Measurements from ENCODE around the gene ADAMTSL2.
"Not testable (repeated sequence)": the region's sequence is repeated elsewhere in the genome, so short reads cannot be mapped to it uniquely, and the experiment has no call there.

ADAMTSL2 gene

DNA sequence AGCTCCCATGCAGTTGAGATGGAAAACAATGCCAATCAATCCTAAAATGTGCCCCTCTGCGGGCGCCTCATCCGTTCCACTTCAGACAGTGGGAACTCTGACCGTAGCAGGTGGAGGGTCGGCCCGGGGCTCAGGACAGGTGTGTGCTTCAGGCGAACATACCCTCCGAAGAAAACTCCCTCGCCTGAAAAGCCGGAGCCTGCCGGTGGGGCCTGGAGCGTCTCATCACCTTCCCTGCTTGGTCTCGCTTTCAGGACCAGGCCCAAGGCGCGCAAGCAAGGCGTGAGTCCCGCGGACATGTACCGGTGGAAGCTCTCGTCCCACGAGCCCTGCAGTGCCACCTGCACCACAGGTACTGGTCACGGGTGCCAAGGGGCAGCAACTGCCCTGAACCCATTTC, 26.4 kb downstream of the ADAMTSL2 start:
- no peak for DNase-seq

GRCh38 chr9:133561976-133562554, 27.6 kb downstream of the ADAMTSL2 start:
- DNase-seq = no peak

DNA sequence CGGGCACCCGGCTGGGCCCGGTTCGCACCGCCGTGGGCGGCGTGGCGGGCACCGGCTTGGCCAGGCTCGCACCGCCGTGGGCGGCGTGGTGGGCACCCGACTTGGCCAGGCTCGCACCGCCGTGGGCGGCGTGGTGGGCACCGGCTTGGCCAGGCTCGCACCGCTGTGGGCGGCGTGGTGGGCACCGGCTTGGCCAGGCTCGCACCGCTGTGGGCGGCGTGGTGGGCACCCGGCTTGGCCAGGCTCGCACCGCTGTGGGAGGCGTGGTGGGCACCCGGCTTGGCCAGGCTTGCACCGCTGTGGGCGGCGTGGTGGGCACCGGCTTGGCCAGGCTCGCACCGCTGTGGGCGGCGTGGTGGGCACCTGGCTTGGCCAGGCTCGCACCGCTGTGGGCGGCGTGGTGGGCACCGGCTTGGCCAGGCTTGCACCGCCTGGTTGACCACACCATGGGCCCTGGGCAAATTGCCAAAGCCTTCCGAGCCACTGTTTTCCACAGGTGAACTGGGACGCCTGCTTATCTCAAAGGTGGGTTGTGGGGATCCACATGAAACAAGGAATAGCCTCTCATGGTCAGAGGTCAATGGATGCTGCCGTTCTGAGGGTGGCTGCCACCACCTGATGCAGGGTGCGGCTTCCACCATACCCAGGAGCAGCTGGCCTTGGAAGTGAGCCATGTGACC, 28.2 kb downstream of the ADAMTSL2 start:
- DNase-seq = no peak

DNA sequence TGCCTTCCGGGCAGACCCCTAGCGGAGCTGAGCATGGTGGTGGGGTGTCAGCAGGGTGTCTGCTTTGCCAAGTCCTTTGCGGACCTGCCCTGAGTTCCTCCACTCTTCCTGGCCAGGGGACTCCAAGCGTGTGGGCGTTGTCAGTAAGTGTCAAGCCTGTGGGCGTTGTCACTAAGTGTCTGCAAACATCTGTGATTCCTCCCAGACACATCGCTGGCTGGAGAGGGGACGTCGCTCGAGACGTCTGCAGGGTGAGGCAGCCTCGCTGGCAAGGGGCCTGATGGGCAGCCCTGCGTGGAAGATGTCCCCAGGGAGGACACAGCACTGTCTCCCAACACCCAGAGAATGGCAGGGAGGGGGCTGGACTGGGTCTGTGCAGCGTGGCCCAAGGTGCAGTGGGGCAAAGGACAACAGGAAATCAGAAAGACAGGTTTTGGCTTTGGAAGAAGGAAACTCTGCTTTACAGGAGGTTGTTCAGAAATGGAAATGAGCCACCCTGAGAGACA, 28.8 kb downstream of the ADAMTSL2 start:
- DNase-seq = peak; percentile 4

GRCh38 chr9:133563814-133564213, 29.3 kb downstream of the ADAMTSL2 start:
- DNase-seq = not testable (repeated sequence)

DNA sequence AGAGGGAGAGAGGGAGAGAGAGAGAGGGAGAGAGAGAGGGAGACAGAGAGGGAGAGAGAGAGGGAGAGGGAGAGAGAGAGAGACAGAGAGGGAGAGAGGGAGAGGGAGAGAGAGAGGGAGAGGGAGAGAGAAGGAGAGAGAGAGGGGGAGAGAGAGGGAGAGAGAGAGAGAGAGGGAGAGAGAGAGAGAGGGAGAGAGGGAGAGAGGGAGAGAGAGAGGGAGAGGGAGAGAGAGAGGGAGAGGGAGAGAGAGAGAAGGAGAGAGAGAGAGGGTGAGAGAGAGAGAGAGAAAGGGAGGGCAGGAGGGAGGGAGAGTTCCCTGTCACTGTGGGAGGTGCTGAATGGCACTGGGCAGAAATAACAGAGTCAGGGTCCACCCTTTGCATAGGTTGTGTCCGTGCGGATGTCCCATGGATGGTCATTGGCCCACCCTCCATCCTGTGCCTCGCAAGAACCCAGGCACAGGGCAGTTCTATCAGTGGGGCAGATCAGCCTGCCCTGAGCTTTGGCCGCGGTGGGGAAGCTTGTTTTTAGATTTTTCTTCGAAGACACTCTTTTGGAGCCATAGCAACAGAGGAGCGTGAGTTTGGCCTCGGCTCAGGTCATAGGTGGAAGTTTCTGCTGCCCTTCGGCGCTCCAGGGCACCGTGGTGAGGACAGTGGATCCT, 30.1 kb downstream of the ADAMTSL2 start:
- DNase-seq = no peak

DNA sequence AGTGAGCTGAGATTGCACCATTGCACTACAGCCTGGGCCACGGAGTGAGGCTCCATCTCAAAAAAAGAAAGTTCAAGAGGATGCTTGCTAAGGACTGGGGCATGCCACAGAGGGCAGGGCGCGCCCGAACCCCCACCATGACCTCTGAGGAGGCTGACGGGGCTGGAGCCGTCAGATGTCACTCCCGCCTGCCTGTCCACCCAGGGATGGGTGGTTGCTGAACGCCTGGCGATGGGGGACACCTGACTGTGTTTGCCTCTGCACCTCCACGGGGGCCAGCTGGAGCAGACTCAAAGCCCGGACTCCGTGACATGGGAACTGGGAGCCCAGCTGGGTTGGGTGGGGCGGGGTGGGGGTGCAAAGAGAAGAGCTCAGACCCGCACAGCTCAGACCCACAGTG, 31.9 kb downstream of the ADAMTSL2 start:
- no peak for DNase-seq

DNA sequence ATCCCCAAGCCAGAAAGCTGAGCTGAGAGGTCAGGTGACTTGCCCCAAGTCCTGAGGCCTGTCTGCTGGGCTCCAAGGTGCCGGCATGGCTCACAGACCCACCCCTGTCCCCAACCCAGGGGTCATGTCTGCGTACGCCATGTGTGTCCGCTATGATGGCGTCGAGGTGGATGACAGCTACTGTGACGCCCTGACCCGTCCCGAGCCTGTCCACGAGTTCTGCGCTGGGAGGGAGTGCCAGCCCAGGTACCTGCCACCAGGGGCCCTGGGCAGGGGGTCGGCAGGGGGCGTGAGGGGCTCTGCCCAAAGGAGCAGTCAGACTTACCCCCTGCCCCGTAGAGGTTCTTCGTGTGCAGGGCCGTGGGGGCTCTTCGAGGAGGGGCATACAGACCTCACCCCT, 32.3 kb downstream of the ADAMTSL2 start:
- DNase-seq = no peak

DNA sequence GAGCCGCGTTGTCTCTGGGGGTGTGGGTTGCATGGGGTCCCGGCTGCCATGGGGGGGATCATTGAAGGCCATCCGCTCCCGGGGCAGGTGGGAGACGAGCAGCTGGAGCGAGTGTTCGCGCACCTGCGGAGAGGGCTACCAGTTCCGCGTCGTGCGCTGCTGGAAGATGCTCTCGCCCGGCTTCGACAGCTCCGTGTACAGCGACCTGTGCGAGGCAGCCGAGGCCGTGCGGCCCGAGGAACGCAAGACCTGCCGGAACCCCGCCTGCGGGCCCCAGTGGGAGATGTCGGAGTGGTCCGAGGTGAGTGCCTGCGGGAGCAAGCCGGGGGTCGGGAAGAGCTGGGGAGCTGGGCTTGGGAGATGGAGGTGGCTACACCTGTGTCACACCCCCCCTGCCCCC, 33.7 kb downstream of the ADAMTSL2 start:
- DNase-seq = no peak

DNA sequence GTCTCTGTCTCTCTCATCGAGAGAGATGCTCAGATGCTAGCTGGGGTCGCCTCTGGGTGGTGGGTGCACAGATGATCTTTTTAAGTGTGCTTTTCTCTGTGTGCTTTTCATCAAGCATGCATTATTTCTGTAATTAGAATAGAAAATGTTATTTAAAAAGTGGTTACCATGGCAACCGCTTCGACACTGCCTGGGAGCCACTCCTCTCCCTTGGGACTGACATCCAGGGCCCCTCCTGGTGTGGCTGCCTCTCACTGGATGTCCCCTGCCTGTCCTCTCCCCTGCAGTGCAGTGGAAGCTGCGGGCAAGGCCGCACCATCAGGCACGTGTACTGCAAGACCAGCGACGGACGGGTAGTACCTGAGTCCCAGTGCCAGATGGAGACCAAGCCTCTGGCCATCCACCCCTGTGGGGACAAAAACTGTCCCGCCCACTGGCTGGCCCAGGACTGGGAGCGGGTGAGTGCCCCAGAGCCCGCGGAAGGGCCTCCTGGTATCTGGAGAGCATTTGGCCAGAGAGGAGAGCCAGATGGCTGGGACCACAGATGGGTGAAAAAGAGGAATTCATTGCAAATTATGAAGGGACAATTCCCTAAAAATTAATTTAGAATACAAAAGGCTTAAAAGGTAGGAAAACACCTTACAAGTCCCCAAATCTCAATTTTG, 34.7 kb downstream of the ADAMTSL2 start:
- no peak for DNase-seq

- no peak for DNase-seq
These were observed 35.6 kb downstream of the ADAMTSL2 start for GRCh38 chr9:133569891-133570690.

- no peak for DNase-seq
These were observed 36.2 kb downstream of the ADAMTSL2 start for GRCh38 chr9:133570691-133571080.

GRCh38 chr9:133571391-133571890, 36.9 kb downstream of the ADAMTSL2 start:
- DNase-seq = no peak

- no peak for DNase-seq
These were observed 37.5 kb downstream of the ADAMTSL2 start for GRCh38 chr9:133571896-133572595.

DNA sequence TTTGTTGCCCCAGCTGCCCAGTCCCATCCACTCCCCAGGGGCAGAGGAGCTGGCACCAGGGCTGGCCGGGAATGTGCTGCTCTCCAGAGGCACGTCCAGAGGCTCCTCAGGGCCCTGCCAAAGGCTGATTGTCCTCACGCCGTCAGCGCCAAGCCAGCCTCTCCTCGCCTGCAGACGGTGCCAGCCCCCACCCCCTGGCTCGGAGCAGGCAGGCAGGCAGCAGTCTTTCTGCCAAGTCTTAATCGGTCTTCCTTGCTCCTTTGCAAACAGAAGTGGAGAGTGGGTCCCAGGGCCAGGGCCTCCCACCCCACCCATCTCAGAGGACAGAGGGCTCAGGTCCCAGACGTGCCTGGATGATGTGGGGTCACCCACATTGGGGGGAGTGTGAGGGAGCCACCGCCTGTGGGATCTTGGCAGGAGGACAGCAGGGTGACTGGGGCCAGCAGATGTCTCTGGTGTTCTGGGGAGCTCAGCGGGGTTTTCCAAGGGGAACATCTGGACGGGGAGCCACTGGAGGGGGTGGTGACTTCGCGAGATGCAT, 38.4 kb downstream of the ADAMTSL2 start:
- DNase-seq = no peak

DNA sequence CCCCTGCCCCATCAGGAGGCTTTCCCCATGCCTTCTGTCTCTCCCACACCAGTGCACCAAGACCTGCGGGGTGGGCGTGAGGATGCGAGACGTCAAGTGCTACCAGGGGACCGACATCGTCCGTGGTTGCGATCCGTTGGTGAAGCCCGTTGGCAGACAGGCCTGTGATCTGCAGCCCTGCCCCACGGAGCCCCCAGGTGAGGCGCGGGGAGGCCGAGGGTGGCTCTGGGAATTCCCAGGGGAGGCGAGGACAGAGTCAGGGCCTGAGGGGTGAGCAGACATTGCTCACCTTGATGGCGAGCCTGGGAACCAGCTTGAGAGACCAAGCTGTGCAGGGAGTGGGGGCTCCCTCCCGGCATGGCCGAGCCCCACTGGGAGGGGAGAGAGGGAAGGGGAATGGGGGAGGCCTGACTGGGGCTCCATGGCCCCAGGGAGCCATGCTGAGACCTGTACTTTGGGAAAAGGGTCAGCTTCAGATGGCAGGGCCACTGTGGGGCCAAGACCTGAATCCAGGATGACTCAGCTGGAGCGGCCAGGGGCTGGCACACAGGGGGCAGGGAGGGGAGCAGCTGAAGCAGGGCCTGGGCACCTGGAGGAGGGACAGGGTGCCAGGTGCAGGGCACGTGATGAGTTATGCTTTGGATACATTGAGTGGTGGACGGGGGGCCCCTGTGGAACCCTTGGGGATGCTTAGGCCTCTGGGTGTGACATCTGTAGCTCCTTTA, 39.4 kb downstream of the ADAMTSL2 start:
- DNase-seq = no peak

- DNase-seq = no peak
These were observed 40.3 kb downstream of the ADAMTSL2 start for GRCh38 chr9:133574771-133575170.

DNA sequence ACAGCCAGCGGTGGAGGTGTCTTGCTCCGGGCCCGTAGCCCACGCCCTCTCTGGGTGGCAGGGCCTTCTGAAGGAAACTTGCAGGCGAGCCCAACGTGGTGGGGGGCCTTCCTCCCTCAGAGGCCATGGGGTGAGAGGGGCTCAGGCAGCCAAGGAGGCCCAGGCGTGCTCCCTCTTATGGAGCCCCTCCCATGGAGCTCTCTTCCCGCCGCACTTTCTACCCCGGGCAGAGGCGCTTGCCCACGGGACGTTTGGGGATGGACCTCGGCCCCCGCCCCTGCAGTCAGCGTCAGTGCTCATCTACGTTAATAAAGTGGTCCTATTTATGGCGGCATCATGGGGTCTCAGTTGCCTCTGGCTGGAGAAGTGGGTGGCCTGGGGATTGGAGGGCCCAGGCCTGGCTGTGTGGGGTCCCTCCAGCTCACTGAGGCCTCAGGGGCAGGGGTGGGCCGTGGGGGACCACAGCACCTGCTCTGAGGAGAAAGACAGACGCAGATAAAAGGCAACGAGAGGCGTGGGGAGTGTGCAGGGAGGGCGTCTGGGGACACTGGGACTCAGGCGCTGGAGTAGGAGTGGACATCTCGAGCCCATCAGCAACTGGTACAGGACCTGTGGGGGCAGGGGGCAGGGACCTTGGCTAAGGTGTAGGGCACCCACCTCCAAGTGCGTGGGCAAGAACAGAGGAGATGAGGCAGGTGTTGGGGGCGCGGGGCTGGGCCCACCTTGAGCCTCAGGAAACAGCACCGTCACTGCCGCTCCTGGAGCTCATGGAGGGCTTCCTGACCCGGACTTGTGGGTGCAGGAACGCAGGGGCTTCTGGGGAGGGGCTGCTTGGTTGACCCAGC, 40.9 kb downstream of the ADAMTSL2 start:
- no peak for DNase-seq

DNA sequence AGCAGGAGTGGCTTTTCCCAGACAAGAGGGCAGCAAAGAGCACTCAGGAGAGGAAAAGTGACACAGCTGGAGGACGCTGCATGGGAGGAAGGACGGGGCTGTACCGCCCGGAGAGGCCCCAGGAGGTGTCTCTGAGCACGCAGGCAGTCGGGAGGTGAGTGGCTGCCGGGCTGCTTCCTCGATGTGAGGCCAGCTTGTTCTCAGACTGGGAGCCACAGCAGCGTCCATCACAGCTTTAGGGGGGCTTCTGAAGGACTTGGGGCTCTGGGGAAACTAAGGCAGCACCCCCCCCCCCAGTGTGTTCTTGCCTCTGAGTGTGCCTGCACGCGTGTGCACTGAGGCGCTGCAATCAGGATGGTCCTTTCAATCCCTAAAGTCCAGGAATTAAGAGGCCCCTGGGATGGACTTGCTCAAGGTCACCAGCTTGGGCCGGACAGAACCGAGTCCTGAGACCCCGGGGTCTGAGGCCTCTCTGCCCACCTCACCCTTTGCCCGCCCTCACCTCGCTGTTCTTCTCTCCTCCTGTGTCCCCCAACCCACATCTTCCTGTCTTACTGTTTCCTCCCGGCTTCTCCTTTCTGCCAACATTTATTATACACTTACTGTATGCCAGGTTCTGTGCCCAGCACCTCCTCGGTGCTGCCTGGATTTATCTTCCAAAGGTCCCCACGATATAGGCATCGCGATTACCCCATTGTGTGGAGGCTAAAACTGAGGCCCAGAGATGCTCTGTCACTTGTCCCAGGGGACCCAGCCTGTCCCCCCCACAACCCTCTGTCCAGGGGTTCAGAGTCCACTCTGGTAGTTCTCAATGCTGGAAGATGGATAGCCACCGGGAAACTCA, 41.7 kb downstream of the ADAMTSL2 start:
- DNase-seq = no peak
